GM18520 (cell line): ENCODE results near the gene ZBTB40.

Experiments
- ATAC-seq: cut with Tn5 transposase; IDR thresholded peaks from one replicate; pipeline ENCODE4 v1.9.1; 2021; ENCODE audit not compliant: unreplicated experiment

ZBTB40 gene, protein sequence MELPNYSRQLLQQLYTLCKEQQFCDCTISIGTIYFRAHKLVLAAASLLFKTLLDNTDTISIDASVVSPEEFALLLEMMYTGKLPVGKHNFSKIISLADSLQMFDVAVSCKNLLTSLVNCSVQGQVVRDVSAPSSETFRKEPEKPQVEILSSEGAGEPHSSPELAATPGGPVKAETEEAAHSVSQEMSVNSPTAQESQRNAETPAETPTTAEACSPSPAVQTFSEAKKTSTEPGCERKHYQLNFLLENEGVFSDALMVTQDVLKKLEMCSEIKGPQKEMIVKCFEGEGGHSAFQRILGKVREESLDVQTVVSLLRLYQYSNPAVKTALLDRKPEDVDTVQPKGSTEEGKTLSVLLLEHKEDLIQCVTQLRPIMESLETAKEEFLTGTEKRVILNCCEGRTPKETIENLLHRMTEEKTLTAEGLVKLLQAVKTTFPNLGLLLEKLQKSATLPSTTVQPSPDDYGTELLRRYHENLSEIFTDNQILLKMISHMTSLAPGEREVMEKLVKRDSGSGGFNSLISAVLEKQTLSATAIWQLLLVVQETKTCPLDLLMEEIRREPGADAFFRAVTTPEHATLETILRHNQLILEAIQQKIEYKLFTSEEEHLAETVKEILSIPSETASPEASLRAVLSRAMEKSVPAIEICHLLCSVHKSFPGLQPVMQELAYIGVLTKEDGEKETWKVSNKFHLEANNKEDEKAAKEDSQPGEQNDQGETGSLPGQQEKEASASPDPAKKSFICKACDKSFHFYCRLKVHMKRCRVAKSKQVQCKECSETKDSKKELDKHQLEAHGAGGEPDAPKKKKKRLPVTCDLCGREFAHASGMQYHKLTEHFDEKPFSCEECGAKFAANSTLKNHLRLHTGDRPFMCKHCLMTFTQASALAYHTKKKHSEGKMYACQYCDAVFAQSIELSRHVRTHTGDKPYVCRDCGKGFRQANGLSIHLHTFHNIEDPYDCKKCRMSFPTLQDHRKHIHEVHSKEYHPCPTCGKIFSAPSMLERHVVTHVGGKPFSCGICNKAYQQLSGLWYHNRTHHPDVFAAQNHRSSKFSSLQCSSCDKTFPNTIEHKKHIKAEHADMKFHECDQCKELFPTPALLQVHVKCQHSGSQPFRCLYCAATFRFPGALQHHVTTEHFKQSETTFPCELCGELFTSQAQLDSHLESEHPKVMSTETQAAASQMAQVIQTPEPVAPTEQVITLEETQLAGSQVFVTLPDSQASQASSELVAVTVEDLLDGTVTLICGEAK

DNA sequence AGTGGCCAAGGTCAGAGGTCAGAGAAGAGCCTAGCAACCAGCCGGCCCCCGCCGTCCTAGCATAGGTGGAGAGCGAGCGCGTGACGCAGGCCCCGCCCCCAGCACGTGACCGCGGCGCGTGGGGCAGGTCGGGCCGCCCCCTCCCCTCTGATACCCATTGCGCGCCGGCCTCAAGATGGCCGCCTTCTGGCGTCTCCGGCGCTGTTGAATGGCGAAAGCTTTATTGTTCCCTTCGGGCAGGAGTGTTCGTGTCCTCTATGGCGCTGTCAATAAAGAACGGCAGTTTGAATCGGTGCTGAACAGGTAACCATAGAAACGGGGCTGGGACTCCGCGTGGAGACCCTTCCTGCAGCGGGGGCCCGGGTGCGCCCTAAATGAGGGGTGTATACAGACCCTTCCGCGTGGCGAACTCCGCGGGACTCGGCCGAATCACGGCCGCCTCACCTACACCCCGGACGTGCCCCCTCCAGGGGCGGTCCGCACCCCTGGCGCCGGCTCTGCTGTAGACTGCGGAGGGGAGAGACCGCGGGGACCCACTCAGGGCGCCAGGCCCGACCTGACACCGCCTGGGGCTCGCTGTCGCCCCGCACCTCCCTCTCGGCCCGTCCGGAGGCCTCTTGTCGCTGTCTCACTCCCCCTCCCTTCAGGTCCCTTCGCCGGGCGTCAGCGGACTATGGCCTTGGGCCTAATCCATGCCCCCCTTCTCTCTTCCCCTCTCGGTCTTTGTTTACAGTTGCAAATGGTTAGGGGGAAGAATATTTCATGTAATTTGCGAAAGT is at the start of gene ZBTB40:
ZBTB40 (plus strand) TSS at position 150 of the 779 bp plus-strand sequence. CDS start 38,098 bp downstream, outside the sequence.
- ATAC-seq = peak; percentile 65

GRCh38 chr1:22402356-22403053 is 49.1 kb upstream of the ZBTB40 start:
- no peak for ATAC-seq

- no peak for ATAC-seq
Measured at GRCh38 chr1:22404486-22404885, 47.2 kb upstream of the ZBTB40 start.

- no peak for ATAC-seq
Measured at GRCh38 chr1:22406722-22407495, 44.7 kb upstream of the ZBTB40 start.

GRCh38 chr1:22408230-22408629 is 43.4 kb upstream of the ZBTB40 start:
- ATAC-seq = no peak

DNA sequence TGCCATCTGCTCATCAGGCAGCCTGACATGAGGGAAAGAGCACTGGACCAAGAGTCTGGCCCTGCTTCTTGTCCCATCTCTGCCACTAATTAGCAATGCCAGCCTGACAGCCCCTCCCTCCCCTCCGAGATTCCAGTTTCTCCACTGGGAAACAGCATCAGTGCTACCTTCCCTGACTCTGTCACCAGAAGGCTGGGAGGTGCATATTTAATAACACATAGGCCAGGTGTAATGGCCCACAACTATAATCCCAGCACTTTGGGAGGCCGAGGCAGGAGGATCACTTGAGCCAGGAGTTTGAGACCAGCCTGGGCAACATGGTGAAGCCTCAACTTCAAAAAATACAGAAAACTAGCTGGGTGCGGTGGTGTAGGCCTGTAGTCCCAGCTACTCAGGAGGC is 41.2 kb upstream of the ZBTB40 start:
- ATAC-seq = no peak

- no peak for ATAC-seq
Measured at GRCh38 chr1:22410928-22411495, 40.6 kb upstream of the ZBTB40 start.

- no peak for ATAC-seq
Measured at GRCh38 chr1:22411589-22411988, 40.1 kb upstream of the ZBTB40 start.

GRCh38 chr1:22412932-22413727 is 38.5 kb upstream of the ZBTB40 start:
- ATAC-seq = no peak

DNA sequence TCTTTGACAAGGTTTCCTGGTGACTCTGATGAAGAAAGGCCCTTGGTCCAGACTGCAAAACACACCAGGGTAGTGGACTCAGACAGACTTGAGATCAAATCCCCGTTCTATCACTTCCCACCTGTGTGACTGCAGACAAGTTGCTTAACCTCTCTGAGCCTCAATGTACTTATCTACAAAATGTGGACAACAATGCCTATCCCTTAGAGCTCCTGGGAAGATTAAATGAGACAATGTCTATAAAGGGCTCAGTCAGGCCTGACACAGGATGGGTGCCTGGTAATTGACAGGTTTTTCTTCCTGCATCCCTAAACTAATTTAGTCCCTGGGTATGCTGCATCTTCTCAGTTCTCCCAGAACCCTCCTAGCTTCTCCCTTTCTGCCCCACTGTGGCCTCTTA is 37.9 kb upstream of the ZBTB40 start:
- ATAC-seq = no peak

GRCh38 chr1:22414244-22414751 is 37.4 kb upstream of the ZBTB40 start:
- no peak for ATAC-seq

GRCh38 chr1:22415489-22415888 is 36.2 kb upstream of the ZBTB40 start:
- ATAC-seq = no peak

- no peak for ATAC-seq
Measured at GRCh38 chr1:22416555-22417454, 34.8 kb upstream of the ZBTB40 start.

- no peak for ATAC-seq
Measured at GRCh38 chr1:22417466-22417865, 34.2 kb upstream of the ZBTB40 start.

GRCh38 chr1:22418312-22418711 is 33.3 kb upstream of the ZBTB40 start:
- no peak for ATAC-seq

DNA sequence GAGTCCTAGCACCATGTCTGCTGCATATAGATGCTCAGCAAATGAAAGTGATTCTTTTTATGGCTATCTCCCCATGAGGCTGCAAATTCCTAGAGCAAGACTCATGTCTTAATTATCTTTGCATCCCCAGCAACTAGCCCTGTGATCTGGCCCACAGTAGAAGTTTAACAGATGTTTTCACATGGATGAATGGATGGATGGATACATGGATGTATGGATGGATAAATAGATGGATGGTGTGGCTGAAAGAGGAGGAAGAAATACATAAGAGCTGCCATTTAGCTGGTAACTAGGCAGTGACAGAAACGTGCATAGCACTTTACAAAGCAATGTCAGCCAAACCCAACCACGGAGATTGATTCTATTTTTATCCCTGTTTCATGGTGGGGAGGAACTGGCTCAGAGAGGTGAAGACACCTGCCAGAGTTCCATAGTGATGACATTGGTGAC is 32.7 kb upstream of the ZBTB40 start:
- ATAC-seq = no peak
